Neural cell (in vitro differentiated cells): Measurements from ENCODE around the gene SH3RF1. TPM values are rescaled to one million over a fixed set of nuclear protein-coding genes. Genes with fewer than 3 reads are reported as not detected.
"Not testable (repeated sequence)": the region's sequence is repeated elsewhere in the genome, so short reads cannot be mapped to it uniquely, and the experiment has no call there.

Experiments used
- H2AFZ ChIP-seq: fragments of 200-600, 300-800 bp; sonication (generic), shearing (Covaris generic); 2 replicates; pipeline ENCODE4 v1.6.0; 2014; ENCODE audit warnings: low read depth, mild to moderate bottlenecking, antibody characterized with exemption, low read length, moderate library complexity
- H3F3A ChIP-seq: fragments of 200-600 bp; shearing (Covaris generic); 2 replicates; pipeline ENCODE4 v1.6.1; 2016; ENCODE audit warnings: mild to moderate bottlenecking, moderate library complexity, mixed read lengths, antibody characterized with exemption, low read length; ENCODE audit not compliant: insufficient read depth, poor library complexity, severe bottlenecking
- H3K27ac ChIP-seq: fragments of 200-600, 300-800 bp; sonication (generic), shearing (Covaris generic); 2 replicates; pipeline ENCODE4 v1.5.1; 2014; ENCODE audit warnings: mild to moderate bottlenecking, low read length, moderate library complexity
- H3K27me3 ChIP-seq: fragments of 300-800, 200-600 bp; sonication (generic), shearing (Covaris generic); 2 replicates; pipeline ENCODE4 v1.6.0; 2014; ENCODE audit warnings: mild to moderate bottlenecking, low read depth, low read length, moderate library complexity; ENCODE audit not compliant: insufficient read depth
- H3K36me3 ChIP-seq: fragments of 300-800, 200-600 bp; sonication (generic), shearing (Covaris generic); 2 replicates; pipeline ENCODE4 v1.5.1; 2014; ENCODE audit warnings: mild to moderate bottlenecking, antibody characterized with exemption, low read length, moderate library complexity; ENCODE audit not compliant: insufficient read depth
- H3K4me2 ChIP-seq: fragments of 300-800, 200-600 bp; sonication (generic), shearing (Covaris generic); 2 replicates; pipeline ENCODE4 v1.6.0; 2014; ENCODE audit warnings: mild to moderate bottlenecking, low read length
- H3K4me3 ChIP-seq: fragments of 300-800, 200-600 bp; sonication (generic), shearing (Covaris generic); 2 replicates; pipeline ENCODE4 v1.5.1; 2014; ENCODE audit warnings: mild to moderate bottlenecking, low read length, moderate library complexity
- H3K79me2 ChIP-seq: fragments of 200-600 bp; shearing (Covaris generic); replicated peaks from 2 replicates; pipeline ENCODE4 v1.6.0; 2014; ENCODE audit warnings: mild to moderate bottlenecking, low read length, moderate library complexity; ENCODE audit not compliant: insufficient read depth
- H3K9ac ChIP-seq: fragments of 300-800, 200-600 bp; sonication (generic), shearing (Covaris generic); 2 replicates; pipeline ENCODE4 v1.6.1; 2016; ENCODE audit warnings: mild to moderate bottlenecking, low read length, mixed read lengths
- H3K9me2 ChIP-seq: fragments of 200-600 bp; shearing (Covaris generic); 2 replicates; pipeline ENCODE4 v1.6.1; 2016; ENCODE audit warnings: mild to moderate bottlenecking, low read length, mixed read lengths; ENCODE audit not compliant: insufficient read depth
- H3K9me3 ChIP-seq: fragments of 200-600, 300-800 bp; sonication (generic), shearing (Covaris generic); 2 replicates; pipeline ENCODE4 v1.6.1; 2016; ENCODE audit warnings: mild to moderate bottlenecking, mixed run types, low read length, moderate library complexity, mixed read lengths
- H4K20me1 ChIP-seq: fragments of 200-600 bp; shearing (Covaris generic); 2 replicates; pipeline ENCODE4 v1.6.1; 2016; ENCODE audit warnings: mild to moderate bottlenecking, mixed run types; ENCODE audit not compliant: insufficient read depth
- EP300 ChIP-seq: fragments of 450-650 bp; conservative IDR thresholded peaks from 2 replicates; pipeline ENCODE4 v1.6.1; 2014; ENCODE audit warnings: antibody characterized with exemption, mild to moderate bottlenecking, moderate library complexity; ENCODE audit not compliant: poor library complexity, severe bottlenecking
- EZH2 ChIP-seq: fragments of 200-600, 300-800 bp; shearing (Covaris generic), sonication (generic); IDR thresholded peaks from 2 replicates; pipeline ENCODE4 v1.6.1; 2014; ENCODE audit warnings: antibody characterized with exemption, low read length, borderline replicate concordance, mild to moderate bottlenecking; ENCODE audit not compliant: insufficient read depth, poor library complexity, severe bottlenecking
- MXI1 ChIP-seq: fragments of 450-650 bp; conservative IDR thresholded peaks from 2 replicates; pipeline ENCODE4 v1.6.1; 2014; ENCODE audit warnings: antibody characterized with exemption, mild to moderate bottlenecking; ENCODE audit not compliant: poor library complexity, severe bottlenecking
- POLR2AphosphoS5 ChIP-seq: IDR thresholded peaks from 2 replicates; pipeline ENCODE4 v1.6.1; 2012
- RAD21 ChIP-seq: fragments of 450-650 bp; conservative IDR thresholded peaks from 2 replicates; pipeline ENCODE4 v1.6.1; 2014; ENCODE audit warnings: antibody characterized with exemption, mild to moderate bottlenecking, moderate library complexity
- SMC3 ChIP-seq: fragments of 450-650 bp; conservative IDR thresholded peaks from 2 replicates; pipeline ENCODE4 v1.6.1; 2014; ENCODE audit warnings: antibody characterized with exemption, mild to moderate bottlenecking, moderate library complexity; ENCODE audit not compliant: poor library complexity
- TAF1 ChIP-seq: IDR thresholded peaks from 2 replicates; pipeline ENCODE4 v1.6.1; 2012; ENCODE audit warnings: low read depth
- polyA plus RNA-seq: library from polyadenylated mRNA; depleted of rRNA; stranded (reverse); fragments of >200 nt; gene quantifications from 2 replicates; pipeline ENCODE4 v1.2.3, GENCODE V29; 2014
- TF ChIP-seq, protein P1 (sequence below): IDR thresholded peaks from 2 replicates; pipeline ENCODE4 v1.6.1; 2012; ENCODE audit warnings: borderline replicate concordance
- TF ChIP-seq, protein P2 (sequence below): fragments of 450-650 bp; IDR thresholded peaks from 2 replicates; pipeline ENCODE4 v1.5.1; 2014; ENCODE audit warnings: antibody characterized with exemption, mild to moderate bottlenecking, moderate library complexity; ENCODE audit not compliant: poor library complexity, severe bottlenecking

Gene SH3RF1
- polyA plus RNA-seq, 1 donor from 2014 or later: 3.1 TPM

DNA sequence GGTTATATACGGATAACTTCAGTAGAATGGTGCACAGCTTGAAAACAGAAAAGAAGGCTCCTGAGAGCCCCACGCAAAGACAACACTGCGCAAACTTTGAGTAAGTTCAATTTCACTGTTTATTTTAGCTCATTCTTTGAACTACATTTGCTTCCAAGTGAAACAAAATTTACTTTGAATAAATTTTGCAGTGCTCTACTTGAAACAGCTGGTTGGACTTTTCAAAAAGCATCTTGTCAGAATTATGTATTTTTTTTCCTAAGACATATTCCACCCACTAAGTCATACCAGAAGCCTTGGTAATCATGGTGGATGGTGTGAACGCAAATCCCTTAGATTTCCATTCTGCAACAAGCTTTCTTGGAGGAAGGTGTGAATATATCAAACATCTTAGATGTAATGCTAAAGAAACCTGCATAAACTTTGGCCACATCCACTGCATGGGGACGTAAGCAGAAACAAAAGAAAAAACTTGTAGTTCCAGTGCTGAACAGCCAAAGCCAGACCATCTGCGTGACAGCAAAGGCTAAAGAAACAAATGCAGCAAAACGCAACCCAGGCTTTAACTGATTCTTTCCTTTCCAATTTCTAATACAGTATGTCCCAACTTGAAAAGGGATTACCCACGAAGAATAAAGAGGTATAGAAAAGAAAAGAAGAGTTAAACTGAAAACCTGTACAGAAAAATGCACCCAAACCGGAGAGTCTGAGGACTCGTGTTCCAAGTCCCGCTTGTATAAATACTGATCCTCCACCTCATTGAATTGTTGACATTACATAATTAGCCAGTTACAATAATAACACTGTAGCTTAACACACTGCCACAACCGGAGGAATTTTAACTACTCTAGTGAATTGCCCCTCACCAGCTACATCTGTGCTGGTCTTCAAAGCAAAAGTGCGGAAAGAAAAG, 90.9 kb downstream of the SH3RF1 start:
- H3K9me3 ChIP-seq: no peaks in the 10 kb centered on the region
- no peaks in the 10 kb centered on the region for H3K36me3 ChIP-seq
- TF ChIP-seq EP300 (no peak), SMC3 (no peak), POLR2AphosphoS5 (no peak), MXI1 (no peak), RAD21 (no peak), EZH2 (no peak), TAF1 (no peak)
- TF ChIP-seq, protein P1, sequence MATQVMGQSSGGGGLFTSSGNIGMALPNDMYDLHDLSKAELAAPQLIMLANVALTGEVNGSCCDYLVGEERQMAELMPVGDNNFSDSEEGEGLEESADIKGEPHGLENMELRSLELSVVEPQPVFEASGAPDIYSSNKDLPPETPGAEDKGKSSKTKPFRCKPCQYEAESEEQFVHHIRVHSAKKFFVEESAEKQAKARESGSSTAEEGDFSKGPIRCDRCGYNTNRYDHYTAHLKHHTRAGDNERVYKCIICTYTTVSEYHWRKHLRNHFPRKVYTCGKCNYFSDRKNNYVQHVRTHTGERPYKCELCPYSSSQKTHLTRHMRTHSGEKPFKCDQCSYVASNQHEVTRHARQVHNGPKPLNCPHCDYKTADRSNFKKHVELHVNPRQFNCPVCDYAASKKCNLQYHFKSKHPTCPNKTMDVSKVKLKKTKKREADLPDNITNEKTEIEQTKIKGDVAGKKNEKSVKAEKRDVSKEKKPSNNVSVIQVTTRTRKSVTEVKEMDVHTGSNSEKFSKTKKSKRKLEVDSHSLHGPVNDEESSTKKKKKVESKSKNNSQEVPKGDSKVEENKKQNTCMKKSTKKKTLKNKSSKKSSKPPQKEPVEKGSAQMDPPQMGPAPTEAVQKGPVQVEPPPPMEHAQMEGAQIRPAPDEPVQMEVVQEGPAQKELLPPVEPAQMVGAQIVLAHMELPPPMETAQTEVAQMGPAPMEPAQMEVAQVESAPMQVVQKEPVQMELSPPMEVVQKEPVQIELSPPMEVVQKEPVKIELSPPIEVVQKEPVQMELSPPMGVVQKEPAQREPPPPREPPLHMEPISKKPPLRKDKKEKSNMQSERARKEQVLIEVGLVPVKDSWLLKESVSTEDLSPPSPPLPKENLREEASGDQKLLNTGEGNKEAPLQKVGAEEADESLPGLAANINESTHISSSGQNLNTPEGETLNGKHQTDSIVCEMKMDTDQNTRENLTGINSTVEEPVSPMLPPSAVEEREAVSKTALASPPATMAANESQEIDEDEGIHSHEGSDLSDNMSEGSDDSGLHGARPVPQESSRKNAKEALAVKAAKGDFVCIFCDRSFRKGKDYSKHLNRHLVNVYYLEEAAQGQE: no peak
- TF ChIP-seq, protein P2, sequence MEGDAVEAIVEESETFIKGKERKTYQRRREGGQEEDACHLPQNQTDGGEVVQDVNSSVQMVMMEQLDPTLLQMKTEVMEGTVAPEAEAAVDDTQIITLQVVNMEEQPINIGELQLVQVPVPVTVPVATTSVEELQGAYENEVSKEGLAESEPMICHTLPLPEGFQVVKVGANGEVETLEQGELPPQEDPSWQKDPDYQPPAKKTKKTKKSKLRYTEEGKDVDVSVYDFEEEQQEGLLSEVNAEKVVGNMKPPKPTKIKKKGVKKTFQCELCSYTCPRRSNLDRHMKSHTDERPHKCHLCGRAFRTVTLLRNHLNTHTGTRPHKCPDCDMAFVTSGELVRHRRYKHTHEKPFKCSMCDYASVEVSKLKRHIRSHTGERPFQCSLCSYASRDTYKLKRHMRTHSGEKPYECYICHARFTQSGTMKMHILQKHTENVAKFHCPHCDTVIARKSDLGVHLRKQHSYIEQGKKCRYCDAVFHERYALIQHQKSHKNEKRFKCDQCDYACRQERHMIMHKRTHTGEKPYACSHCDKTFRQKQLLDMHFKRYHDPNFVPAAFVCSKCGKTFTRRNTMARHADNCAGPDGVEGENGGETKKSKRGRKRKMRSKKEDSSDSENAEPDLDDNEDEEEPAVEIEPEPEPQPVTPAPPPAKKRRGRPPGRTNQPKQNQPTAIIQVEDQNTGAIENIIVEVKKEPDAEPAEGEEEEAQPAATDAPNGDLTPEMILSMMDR: no peak
- H3K4me3 ChIP-seq: no peak overlapping the region
- no peaks in the 10 kb centered on the region for H3F3A ChIP-seq
- H3K9ac ChIP-seq: no peak overlapping the region
- H3K9me2 ChIP-seq: no peaks in the 10 kb centered on the region
- no peaks in the 10 kb centered on the region for H3K27me3 ChIP-seq
- no peak overlapping the region for H3K4me2 ChIP-seq
- no peak overlapping the region for H3K27ac ChIP-seq
- no peak overlapping the region for H2AFZ ChIP-seq
- peaks cover 9% of the 10 kb centered on the region for H3K79me2 ChIP-seq
- H4K20me1 ChIP-seq: no peaks in the 10 kb centered on the region

DNA sequence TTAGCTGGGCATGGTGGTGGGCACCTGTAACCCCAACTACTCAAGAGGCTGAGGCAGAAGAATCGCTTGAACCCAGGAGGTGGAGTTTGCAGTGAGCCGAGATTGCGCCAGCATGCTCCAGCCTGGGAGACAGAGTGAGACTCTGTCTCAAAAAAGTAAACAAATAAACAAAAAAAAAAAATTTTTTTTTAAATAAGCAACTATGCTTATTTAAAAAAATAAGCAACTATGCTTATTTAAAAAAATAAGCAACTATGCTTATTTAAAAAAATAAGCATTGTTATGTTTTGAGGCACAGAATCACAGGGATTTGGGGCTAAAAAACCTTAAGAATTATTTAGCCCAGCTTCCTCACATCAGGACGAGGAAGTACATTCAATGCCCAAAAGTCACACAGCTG, 92.7 kb downstream of the SH3RF1 start:
- not testable (repeated sequence) for H4K20me1 ChIP-seq, H3K27ac ChIP-seq, H3K27me3 ChIP-seq, H3K79me2 ChIP-seq, H3F3A ChIP-seq, H3K9ac ChIP-seq, H3K9me3 ChIP-seq, H2AFZ ChIP-seq, H3K4me3 ChIP-seq, H3K4me2 ChIP-seq, H3K36me3 ChIP-seq, H3K9me2 ChIP-seq
